Stomach (tissue), 9 donors: Measurements from ENCODE around the gene STX12. TPM values are rescaled to one million over a fixed set of nuclear protein-coding genes. Genes with fewer than 3 reads are reported as not detected.

Source experiments
- DNase-seq, 2 donors: peaks; one replicate each; pipeline versions ENCODE4 v3.0.0 to v3.0.0-alpha.2; 2013 to 2019
- H3K27ac ChIP-seq, 5 donors: fragments of 200-600 bp in 4 of 5; sonication (generic) in 4 of 5; one replicate each; pipeline ENCODE4 v1.5.1; 2013 to 2019; ENCODE audit warnings: mild to moderate bottlenecking in 1 of 5, moderate library complexity in 1 of 5
- H3K27me3 ChIP-seq, 3 donors: fragments of 200-600 bp; sonication (generic); one replicate each; pipeline ENCODE4 v1.5.1; 2017 to 2019; ENCODE audit warnings: mixed run types in 1 of 3
- H3K36me3 ChIP-seq, 4 donors: fragments of 200-600 bp; sonication (generic); 1 replicate in 3 of 4; 2 replicates in 1 of 4; pipeline ENCODE4 v1.5.1; 2016 to 2019
- H3K4me1 ChIP-seq, 4 donors: fragments of 200-600 bp; sonication (generic); one replicate each; pipeline ENCODE4 v1.5.1; 2016 to 2019
- H3K4me3 ChIP-seq, 4 donors: fragments of 200-600 bp; sonication (generic) in 3 of 4; one replicate each; pipeline ENCODE4 v1.5.1; 2016 to 2019; ENCODE audit warnings: mild to moderate bottlenecking in 1 of 4
- H3K9me3 ChIP-seq, 4 donors: fragments of 200-600 bp; sonication (generic); one replicate each; pipeline ENCODE4 v1.5.1; 2016 to 2019
- EP300 ChIP-seq: sonication (generic); formaldehyde crosslinking; IDR thresholded peaks from one replicate; pipeline ENCODE4 v1.6.1; 2017; ENCODE audit warnings: antibody characterized with exemption
- POLR2A ChIP-seq, 4 donors: fragments of 450-650 bp; IDR thresholded peaks; one replicate each; pipeline ENCODE4 v1.6.1; 2016; ENCODE audit warnings: antibody characterized with exemption in 4 of 4, control low read depth in 2 of 4, mild to moderate bottlenecking in 1 of 4, moderate library complexity in 1 of 4
- POLR2AphosphoS5 ChIP-seq, 3 donors: sonication (generic); formaldehyde crosslinking; IDR thresholded peaks; one replicate each; pipeline ENCODE4 v1.6.1; 2016; ENCODE audit warnings: antibody characterized with exemption in 3 of 3
- WGBS, 5 donors: extraction: QIAGEN DNeasy Blood & Tissue Kit in 3 of 5; methylation state at CpG; one replicate each; pipeline versions ENCODE4 v1.1.5 to v1.1.7; 2013 to 2018; 5-methylcytosine and 5-hydroxymethylcytosine counted together
- intact Hi-C: fragments of 100-400 bp; cut with DNase I; formaldehyde crosslinking; loops from one replicate; pipeline ENCODE4 v1.15.1; 2023; ENCODE audit warnings: low total_unique reads
- polyA plus RNA-seq, 3 donors: library from polyadenylated mRNA; stranded (reverse); fragments of 200-250 nt; gene quantifications; one replicate each; pipeline ENCODE4 v1.2.3, GENCODE V29; 2013
- total RNA-seq, 5 donors: library from RNA; depleted of rRNA; stranded (reverse); fragments of >200 nt; gene quantifications; one replicate each; pipeline versions ENCODE4 v1.1.0 to v1.2.3, GENCODE V29; 2014 to 2016
- TF ChIP-seq, protein P1 (sequence below), 7 experiments: fragments of 450-650 bp in 4 of 7; fragments of 200-600 bp in 3 of 7; sonication (generic) in 3 of 7; IDR thresholded peaks; one replicate each; pipeline ENCODE4 v1.5.1; 2016 to 2019; ENCODE audit warnings: antibody characterized with exemption in 7 of 7, control low read depth in 2 of 7, mild to moderate bottlenecking in 1 of 7
- donor health status: healthy with polysubstance abuse.
- donor health status: Bipolar disorder and iron deficiency.
- donor health status: healthy.

Gene STX12
- total and polyA plus RNA-seq, 8 donors = 10.7 to 312 (median 89.2) TPM

- DNase-seq = no peak
Measured at GRCh38 chr1:27744556-27744955, 28.5 kb upstream of the STX12 start.

DNA sequence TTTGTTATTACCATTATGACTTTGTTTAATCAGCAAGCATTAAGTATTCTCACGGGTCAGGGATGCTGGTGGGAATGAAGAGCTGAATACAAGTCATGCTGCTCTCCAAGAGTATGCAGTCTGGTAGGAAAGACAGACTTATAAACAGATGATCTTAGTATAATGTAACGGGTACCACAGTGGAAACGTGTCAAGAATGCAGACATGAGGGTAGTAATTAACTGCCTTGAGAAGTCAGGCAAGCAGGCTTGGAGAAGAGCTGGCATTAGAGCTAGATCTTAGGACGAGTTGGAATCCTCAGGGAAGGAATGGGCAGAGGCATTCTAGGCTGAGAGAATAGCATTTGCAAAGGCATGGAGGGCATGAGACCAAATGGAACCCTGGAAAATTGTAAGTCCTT, 27.6 kb upstream of the STX12 start:
- intact Hi-C loops = no loop called here
- peaks cover 29 to 84% (median 75%) of the 10 kb centered on the region in 4 donors for H3K36me3 ChIP-seq

More at GRCh38 chr1:27744556-27744955, 28.5 kb upstream of the STX12 start:
- TF ChIP-seq EP300 (no peak), POLR2AphosphoS5 (IDR thresholded peaks at IDR 0.05) (no peak), POLR2A (IDR thresholded peaks at IDR 0.05) (no peak)
- TF ChIP-seq, protein P1, sequence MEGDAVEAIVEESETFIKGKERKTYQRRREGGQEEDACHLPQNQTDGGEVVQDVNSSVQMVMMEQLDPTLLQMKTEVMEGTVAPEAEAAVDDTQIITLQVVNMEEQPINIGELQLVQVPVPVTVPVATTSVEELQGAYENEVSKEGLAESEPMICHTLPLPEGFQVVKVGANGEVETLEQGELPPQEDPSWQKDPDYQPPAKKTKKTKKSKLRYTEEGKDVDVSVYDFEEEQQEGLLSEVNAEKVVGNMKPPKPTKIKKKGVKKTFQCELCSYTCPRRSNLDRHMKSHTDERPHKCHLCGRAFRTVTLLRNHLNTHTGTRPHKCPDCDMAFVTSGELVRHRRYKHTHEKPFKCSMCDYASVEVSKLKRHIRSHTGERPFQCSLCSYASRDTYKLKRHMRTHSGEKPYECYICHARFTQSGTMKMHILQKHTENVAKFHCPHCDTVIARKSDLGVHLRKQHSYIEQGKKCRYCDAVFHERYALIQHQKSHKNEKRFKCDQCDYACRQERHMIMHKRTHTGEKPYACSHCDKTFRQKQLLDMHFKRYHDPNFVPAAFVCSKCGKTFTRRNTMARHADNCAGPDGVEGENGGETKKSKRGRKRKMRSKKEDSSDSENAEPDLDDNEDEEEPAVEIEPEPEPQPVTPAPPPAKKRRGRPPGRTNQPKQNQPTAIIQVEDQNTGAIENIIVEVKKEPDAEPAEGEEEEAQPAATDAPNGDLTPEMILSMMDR (IDR thresholded peaks at IDR 0.05) = no peak
- Histone ChIP-seq H3K4me3 (no peak overlapping the region), H3K27ac (no peak overlapping the region), H3K9me3 (no peaks in the 10 kb centered on the region), H3K36me3 (peaks cover 20 to 84% (median 74%) of the 10 kb centered on the region in 4 donors), H3K27me3 (no peaks in the 10 kb centered on the region), H3K4me1 (no peaks in the 10 kb centered on the region)
- intact Hi-C loops = no loop called here
- 78 to 89% (median 85%) methylated on average over 5 of the region's 5 CpGs for WGBS, 5 donors

DNA sequence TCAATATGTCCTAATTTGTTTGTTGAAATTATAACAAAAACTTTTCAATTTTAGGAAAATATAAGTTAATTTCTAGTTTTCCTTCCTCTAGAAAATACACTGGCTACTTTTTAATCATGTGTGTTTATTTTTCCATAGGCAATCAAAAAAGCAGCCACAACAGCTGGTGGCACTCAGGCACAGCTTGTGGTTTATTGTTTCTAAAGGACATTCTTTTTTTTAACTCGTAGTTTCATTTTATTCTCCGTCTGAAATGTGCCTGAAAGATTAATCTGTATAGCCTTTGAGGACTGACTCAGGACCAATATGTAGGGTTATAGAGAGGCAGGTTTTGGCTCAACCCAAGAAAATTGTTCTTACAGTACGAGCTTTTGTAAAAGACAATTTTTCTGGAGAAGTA, 20.7 kb upstream of the STX12 start:
- no peak for DNase-seq
- H3K27ac ChIP-seq = peak overlapping the region in 1 of 5 donors; percentile 33
- H3K27me3 ChIP-seq = no peaks in the 10 kb centered on the region
- H3K9me3 ChIP-seq = no peaks in the 10 kb centered on the region
- TF ChIP-seq, protein P1 (IDR thresholded peaks at IDR 0.05) = no peak
- no peak for TF ChIP-seq POLR2A (IDR thresholded peaks at IDR 0.05)
- TF ChIP-seq EP300 = no peak
- no peak for TF ChIP-seq POLR2AphosphoS5 (IDR thresholded peaks at IDR 0.05)
- 19 to 45% (median 40%) methylated on average over 3 of the region's 3 CpGs for WGBS, 5 donors
- intact Hi-C loops = no loop called here
- no peak overlapping the region for H3K4me3 ChIP-seq
- peaks cover 29 to 91% (median 84%) of the 10 kb centered on the region in 4 donors for H3K36me3 ChIP-seq
- peaks cover 0 to 6% (median 0%) of the 10 kb centered on the region in 4 donors for H3K4me1 ChIP-seq

More for the DNA sequence above, 27.6 kb upstream of the STX12 start:
- Histone ChIP-seq H3K9me3 (no peaks in the 10 kb centered on the region), H3K4me3 (no peak overlapping the region), H3K27ac (no peak overlapping the region), H3K27me3 (no peaks in the 10 kb centered on the region), H3K4me1 (no peaks in the 10 kb centered on the region)
- DNase-seq = no peak
- TF ChIP-seq POLR2A (IDR thresholded peaks at IDR 0.05) = no peak
- TF ChIP-seq, protein P1 (IDR thresholded peaks at IDR 0.05) = no peak
- no peak for TF ChIP-seq EP300
- no peak for TF ChIP-seq POLR2AphosphoS5 (IDR thresholded peaks at IDR 0.05)
- 84 to 94% (median 88%) methylated on average over 4 of the region's 4 CpGs for WGBS, 5 donors

DNA sequence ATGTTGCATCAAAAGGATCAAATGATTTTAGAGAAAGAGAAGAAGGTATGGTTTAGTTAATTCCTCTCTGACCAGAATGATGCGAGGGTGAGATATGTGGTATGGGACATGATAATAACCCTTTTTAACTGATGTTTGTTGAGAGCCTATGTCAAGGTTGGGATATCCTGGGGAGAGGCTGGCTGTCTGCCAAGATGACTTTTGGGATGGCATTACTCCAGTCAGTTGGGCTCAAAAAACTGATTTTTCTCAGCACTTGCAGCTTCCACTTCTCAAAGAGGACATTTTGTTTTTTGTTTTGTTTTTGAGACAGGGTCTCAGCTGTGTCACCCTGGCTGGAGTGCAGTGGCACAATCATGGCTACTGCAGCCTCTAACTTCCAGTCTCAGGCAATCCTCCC, 17.7 kb upstream of the STX12 start:
- Histone ChIP-seq H3K9me3 (no peaks in the 10 kb centered on the region), H3K4me3 (no peak overlapping the region), H3K27ac (peak overlapping the region in 1 of 5 donors; percentile 18), H3K27me3 (no peaks in the 10 kb centered on the region), H3K4me1 (peaks cover 0 to 6% (median 0%) of the 10 kb centered on the region in 4 donors), H3K36me3 (peaks cover 28 to 96% (median 85%) of the 10 kb centered on the region in 4 donors)
- WGBS, 5 donors = 81 to 95% (median 89%) methylated on average over 1 of the region's 1 CpG
- DNase-seq = no peak
- TF ChIP-seq, protein P1 (IDR thresholded peaks at IDR 0.05) = no peak
- TF ChIP-seq EP300 = no peak
- no peak for TF ChIP-seq POLR2AphosphoS5 (IDR thresholded peaks at IDR 0.05)
- TF ChIP-seq POLR2A (IDR thresholded peaks at IDR 0.05) = no peak
- intact Hi-C loops = no loop called here
